Right ventricle myocardium inferior (tissue), 1 donor: ENCODE measurements around the gene NLGN1. TPM values are rescaled to one million over a fixed set of nuclear protein-coding genes. Genes with fewer than 3 reads are reported as not detected.

Source experiments
- ATAC-seq: fragments of 200-7000 bp; cut with Tn5 transposase; one replicate; pipeline ENCODE4 v1.9.1; 2020; ENCODE audit warnings: mild to moderate bottlenecking, moderate library complexity
- DNase-seq: peaks from one replicate; pipeline ENCODE4 v3.0.0; 2021; ENCODE audit errors: missing footprints
- intact Hi-C: fragments of 100-400 bp; cut with DNase I; formaldehyde crosslinking; loops from one replicate; pipeline ENCODE4 v1.11.0; 2022
- total RNA-seq: library from RNA; stranded (reverse); fragmentation: NEBNext Ultra II Directional; extraction: Animal tissue kit (Norgen Biotek cat#: 25700); gene quantifications from one replicate; pipeline ENCODE4 v1.2.1, GENCODE V29; 2021
- donor health status: DM: no; HTN: yes; CAD: no; lungs with severe emphysema.

Gene NLGN1
- total RNA-seq, 1 donor from 2014 or later: 8.0 TPM

DNA sequence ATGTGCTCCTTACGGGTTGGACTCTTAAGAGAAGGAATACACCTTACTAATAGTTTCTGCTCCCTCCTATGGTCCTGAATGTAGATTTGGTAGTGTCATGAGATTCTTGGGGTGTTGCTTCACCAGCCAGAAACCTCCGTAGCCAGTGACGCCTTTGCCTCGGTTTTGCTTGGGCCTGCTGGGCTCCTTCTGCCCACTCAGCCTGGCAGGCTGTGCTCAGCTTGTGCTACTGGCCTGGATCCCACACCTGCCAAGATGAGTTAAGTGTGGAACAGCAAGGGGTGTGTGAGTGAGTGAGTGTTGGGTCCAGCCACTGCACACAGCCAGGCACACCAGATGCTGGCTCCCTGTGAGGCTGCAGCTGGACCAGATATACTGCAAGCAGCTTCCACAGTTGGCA is 560.1 kb downstream of the NLGN1 start:
- ATAC-seq: no peak
- intact Hi-C loops: no loop called here

GRCh38 chr3:173958805-173959204 is 561.3 kb downstream of the NLGN1 start:
- intact Hi-C loops: no loop called here
- DNase-seq (no peak), ATAC-seq (no peak)

More for the DNA sequence above, 560.1 kb downstream of the NLGN1 start:
- DNase-seq: no peak

DNA sequence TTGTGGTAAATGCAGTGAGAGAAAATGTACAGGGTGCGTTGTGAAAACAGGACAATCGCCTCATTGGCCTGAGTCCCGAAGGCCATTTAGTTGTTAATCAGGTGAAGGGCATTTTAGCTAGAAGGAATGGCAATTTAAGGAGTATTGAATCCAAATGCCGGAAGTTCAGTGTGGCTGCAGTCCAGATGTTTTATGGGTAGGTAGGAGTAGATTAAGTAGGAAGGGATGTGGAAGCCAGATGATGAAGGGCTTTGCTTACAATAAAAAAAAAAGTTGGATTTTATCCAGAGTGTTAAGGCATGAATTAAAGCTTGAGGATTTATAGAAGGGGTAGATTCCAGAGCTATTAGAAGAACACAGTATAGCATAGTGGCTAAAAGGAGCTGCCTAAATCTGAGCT is 572.7 kb downstream of the NLGN1 start:
- intact Hi-C loops: no loop called here
- no peak for DNase-seq
- no peak for ATAC-seq

DNA sequence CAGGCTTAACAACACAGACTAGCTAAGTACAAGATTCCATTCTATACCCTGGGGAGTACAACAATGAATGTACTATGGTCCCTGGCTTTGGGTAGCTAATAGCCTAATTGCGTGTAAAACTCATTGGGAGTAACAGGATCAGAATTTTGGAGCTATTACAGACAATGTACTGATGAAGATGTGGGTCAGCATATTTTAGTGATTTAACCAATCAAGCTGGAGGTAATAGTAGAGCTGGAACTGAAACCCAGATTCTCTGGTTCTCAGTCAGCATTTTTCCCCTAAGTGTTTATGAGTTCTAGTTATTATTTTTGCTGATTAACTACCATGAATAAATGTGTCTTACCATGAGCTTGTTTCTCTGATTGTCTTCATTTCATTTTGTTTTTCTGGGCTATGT is 578.7 kb downstream of the NLGN1 start:
- no peak for DNase-seq
- intact Hi-C loops: no loop called here
- no peak for ATAC-seq

DNA sequence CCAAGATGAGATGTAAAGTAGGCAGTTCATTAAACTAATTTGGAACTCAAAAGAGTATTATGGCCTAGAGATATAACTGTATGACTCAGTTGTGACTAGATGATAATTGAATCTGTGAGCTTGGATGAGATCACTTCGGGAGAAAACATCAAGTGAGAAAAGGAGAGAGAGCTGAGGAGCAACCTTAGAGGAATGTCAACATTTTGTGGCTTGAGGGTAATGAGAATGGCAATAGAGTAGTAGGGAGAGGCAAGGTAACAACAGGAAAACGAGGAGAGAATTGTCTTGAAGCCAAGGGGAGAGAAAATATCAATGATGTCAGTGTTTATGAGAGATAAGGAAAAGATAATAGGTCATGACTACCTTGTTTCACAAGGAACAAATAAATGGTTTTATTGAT is 580.2 kb downstream of the NLGN1 start:
- intact Hi-C loops: no loop called here
- ATAC-seq: no peak
- DNase-seq: no peak

DNA sequence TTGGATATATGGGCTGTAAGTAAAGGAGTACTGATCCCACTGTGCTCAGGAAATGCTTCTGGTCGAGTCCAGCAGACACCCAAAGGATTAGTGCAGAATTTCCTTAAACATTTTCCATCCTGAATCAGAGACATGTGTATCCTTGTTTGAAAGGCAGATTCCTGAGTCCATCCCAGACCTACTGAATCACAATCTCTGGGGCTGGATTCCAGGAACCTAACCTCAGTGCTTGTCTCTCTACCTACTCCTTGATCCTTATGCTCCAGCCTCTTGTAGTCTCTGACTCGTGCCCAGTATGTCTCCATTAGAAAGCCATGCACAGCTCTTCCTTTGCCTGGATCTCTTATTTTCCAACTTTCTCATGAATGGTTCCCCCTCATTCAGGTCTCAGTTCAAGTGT is 585.8 kb downstream of the NLGN1 start:
- no peak for ATAC-seq
- DNase-seq: no peak
- intact Hi-C loops: no loop called here

- intact Hi-C loops: no loop called here
- ATAC-seq (no peak), DNase-seq (no peak)
Measured at GRCh38 chr3:173986861-173987410, 589.4 kb downstream of the NLGN1 start.

DNA sequence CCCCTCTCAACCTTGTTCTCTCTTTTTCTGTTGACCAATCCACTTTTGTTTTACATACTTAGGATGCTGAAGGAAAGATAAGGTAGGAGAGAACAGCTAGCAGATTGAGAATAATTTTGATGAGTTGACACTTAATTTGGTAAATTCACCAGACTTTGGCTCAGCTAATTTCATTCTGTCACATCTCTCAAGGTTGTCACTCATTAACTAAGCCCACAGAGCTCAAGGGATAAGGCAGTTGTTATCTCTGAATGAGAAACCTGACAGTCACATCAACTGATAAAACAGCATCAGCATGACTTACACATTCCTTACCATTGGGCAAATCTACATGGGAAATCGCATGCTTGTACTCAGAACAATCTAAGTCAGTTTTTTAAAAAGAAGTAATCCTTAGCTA is 591.4 kb downstream of the NLGN1 start:
- ATAC-seq: no peak
- DNase-seq: no peak
- intact Hi-C loops: no loop called here

- ATAC-seq (no peak), DNase-seq (no peak)
- intact Hi-C loops: no loop called here
Measured at GRCh38 chr3:173992416-173992815, 594.9 kb downstream of the NLGN1 start.

DNA sequence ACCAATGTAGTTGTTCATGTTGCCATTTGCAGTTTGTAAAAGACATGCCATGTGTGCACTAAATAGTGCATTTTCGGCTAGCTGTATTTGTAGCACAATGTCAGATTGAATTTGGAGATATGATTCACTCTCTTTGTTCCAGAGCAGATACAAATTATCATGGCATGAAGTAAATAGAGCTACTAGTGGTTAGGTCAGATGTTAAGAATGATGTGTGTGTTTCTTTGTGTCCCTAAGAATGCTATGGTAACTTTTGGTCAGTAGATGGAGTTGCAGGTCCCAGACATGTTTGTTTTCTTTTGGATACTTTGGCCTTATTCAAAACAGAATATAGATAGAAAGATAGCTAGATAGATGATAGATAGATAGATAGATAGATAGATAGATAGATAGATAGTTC is 595.8 kb downstream of the NLGN1 start:
- DNase-seq (no peak), ATAC-seq (no peak)
- intact Hi-C loops: no loop called here

DNA sequence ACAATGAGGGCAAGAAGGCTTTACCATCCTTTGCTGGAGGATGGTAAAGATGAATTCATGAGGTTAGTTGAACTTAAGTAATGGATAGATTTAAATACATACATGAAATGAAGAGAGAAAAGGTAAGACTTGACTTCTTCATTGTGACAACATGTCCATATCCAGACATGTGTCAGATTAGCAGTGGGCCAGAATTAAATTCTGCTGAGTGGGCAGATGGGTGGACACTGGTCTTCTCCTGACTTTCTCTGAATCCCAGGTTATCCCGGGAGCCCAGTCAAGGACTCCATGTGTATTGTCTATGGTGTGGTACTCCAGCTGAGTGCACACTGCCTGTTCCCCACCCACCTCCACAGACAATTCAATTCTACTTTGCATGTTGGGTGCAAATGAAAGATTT is 603.1 kb downstream of the NLGN1 start:
- no peak for ATAC-seq
- DNase-seq: no peak
- intact Hi-C loops: no loop called here

DNA sequence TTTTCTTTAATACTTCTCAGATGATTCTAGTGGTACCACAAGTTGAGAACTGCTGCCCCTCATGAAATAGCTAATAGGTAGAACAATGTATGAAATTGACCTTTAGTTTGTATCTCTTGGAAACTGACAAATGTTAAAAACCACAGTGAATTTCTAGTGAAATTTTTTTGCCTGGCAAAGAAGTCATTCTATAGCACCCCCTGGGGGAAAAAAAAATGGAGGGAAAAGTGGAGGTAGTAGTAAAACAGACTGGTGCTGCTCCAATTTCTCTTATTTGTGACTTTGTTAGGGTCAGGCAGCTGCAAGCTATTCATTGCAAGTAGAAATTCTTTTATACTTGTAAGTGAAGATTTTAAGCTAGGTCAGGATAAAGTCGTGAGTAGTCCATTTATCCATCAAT is 605.0 kb downstream of the NLGN1 start:
- intact Hi-C loops: no loop called here
- ATAC-seq: no peak
- DNase-seq: no peak

DNA sequence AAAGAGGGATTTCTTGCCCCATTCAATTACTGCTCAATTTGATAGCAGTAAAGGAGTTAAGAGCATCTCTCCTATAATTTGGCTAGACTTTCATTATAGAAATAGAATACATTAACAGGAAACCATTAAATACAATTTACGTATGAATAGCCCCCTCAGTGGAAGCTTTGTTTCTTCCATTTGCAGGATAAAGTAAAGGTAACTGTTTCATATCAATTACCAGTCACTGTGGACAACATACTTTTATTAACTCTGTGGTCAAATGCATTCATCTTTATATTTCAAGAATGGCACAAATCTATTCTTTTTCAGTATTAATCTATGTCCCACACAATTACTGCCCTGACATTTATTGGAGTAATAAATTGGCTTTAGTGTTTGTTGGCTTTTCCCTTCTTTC is 613.4 kb downstream of the NLGN1 start:
- ATAC-seq (no peak), DNase-seq (no peak)
- intact Hi-C loops: no loop called here

- ATAC-seq: no peak
- intact Hi-C loops: no loop called here
Measured at GRCh38 chr3:174016186-174016585, 618.6 kb downstream of the NLGN1 start.

GRCh38 chr3:174020156-174020555 is 622.6 kb downstream of the NLGN1 start:
- ATAC-seq: no peak
- no peak for DNase-seq
- intact Hi-C loops: no loop called here

More at GRCh38 chr3:174016186-174016585, 618.6 kb downstream of the NLGN1 start:
- no peak for DNase-seq

- intact Hi-C loops: no loop called here
- ATAC-seq: no peak
- no peak for DNase-seq
Measured at GRCh38 chr3:174023421-174023820, 625.9 kb downstream of the NLGN1 start.

DNA sequence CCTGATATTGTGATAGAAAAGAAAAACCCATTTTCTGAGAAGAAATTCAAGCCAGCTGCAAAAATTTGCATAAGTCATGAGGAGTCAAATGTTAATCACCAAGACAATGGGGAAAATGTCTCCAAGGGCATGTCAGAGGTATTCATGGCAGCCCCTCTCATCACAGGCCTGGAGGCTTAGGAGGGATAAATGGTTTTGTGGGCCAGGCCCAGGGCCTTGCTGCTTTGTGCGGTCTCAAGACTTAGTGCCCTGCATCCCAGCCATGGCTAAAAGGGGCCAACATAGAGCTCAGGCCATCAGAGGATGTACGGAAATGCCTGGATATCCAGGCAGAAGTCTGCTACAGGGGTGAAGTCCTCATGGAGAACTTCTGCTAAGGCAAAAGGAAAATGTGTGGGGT is 631.1 kb downstream of the NLGN1 start:
- intact Hi-C loops: no loop called here
- ATAC-seq: no peak

DNA sequence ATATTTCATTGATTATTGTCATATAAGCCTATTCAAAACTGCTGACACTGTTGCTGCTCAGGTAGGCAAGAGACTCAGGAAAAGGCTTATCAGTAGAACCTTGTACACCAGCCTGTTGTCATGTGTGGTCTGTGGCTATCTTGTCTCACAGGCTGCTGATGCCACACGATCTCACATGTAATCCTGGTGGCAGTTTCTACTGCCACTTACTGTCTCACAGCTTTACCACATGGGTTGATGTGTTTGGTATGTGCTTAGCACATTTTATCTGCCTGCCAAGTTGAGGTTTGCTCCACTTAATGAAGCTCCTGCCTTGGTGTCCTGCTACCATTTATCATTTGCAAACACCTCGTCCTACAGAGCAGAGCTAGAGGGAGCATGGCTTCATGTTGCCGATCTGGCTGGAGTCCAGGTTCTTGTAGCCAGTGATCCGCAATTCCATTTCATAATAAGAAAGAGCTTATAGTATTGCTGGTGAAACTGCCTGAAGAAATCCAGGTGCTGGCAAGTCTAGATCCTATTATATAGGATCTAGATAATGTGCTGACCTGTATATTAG is 637.9 kb downstream of the NLGN1 start:
- DNase-seq (no peak), ATAC-seq (no peak)
- intact Hi-C loops: no loop called here

More for the DNA sequence above, 631.1 kb downstream of the NLGN1 start:
- DNase-seq: no peak

DNA sequence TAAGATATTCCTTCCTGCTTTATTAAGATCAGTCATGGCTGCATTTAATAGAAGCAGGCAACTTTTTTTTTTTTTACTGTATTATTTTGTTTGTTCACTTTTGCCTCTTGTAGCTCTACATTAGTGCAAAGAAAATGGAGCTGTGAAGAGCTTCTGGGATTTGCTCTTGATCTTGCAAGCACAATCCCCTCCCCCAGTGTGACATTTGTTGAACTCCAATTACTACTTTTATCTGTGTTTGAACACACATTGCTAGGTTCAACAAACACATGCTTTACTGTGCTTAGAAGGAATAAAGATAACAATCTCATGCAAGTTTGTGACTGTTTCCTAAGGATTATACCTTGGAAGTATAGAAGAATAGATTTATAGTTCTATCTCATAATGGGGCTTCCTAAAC is 648.8 kb downstream of the NLGN1 start:
- no peak for ATAC-seq
- intact Hi-C loops: no loop called here
- no peak for DNase-seq

GRCh38 chr3:174049472-174049871 is 651.9 kb downstream of the NLGN1 start:
- no peak for DNase-seq
- intact Hi-C loops: no loop called here
- ATAC-seq: no peak

GRCh38 chr3:174051191-174051590 is 653.6 kb downstream of the NLGN1 start:
- intact Hi-C loops: no loop called here
- ATAC-seq (no peak), DNase-seq (no peak)
